Endothelial cell of umbilical vein (primary cell): ENCODE data around the gene TMEM43. TPM values are rescaled to one million over a fixed set of nuclear protein-coding genes. Genes with fewer than 3 reads are reported as not detected.

Experiments used
- BruUV-seq: library from RNA; stranded (reverse); fragments of 400-500 nt; replicated peaks from 2 replicates; lab custom pipeline; 2021; lab: Mats Ljungman, UMichigan
- CTCF ChIA-PET: fragments of 300-600, 350-600 bp; sonication (Branson Sonifier 250); formaldehyde crosslinking; loops from one replicate; lab custom pipeline; 2021; ENCODE audit warnings: antibody characterized with exemption, inconsistent platforms; lab: Charles Lee
- POLR2A ChIA-PET: fragments of 300-600, 350-600 bp; sonication (Branson Sonifier 250); formaldehyde crosslinking; loops from one replicate; lab custom pipeline; 2021; ENCODE audit warnings: antibody characterized with exemption, inconsistent platforms; lab: Charles Lee
- DNase-seq: peaks from one replicate; pipeline ENCODE4 v3.0.0-alpha.2; 2011; ENCODE audit warnings: low read depth, low spot score
- FAIRE-seq: peaks from 2 replicates; lab custom pipeline; 2011; peaks lifted over from hg19 to GRCh38; lab: Jason Lieb, UNC
- H2AFZ ChIP-seq: 2 replicates; pipeline ENCODE4 v1.6.0; 2012; ENCODE audit warnings: low read depth, low read length, control low read depth, inconsistent platforms
- H3K27ac ChIP-seq: 2 replicates; pipeline ENCODE4 v1.5.1; 2011; ENCODE audit warnings: low read depth, mild to moderate bottlenecking, control low read depth, low read length, moderate library complexity; ENCODE audit not compliant: insufficient read depth
- H3K27me3 ChIP-seq, 2 experiments: 2 replicates each; pipeline versions ENCODE4 v1.6.0 to v1.6.1; 2011; ENCODE audit warnings: low read length in 2 of 2, mixed read lengths in 1 of 2; ENCODE audit not compliant: control insufficient read depth in 2 of 2, insufficient read depth in 2 of 2
- H3K36me3 ChIP-seq, 2 experiments: 2 replicates in 1 of 2; 3 replicates in 1 of 2; pipeline ENCODE4 v1.5.1; 2011; ENCODE audit warnings: low read length in 2 of 2, mild to moderate bottlenecking in 1 of 2, moderate library complexity in 1 of 2; ENCODE audit not compliant: control insufficient read depth in 2 of 2, insufficient read depth in 2 of 2; ENCODE audit errors: extremely low read depth in 1 of 2
- H3K4me1 ChIP-seq: 3 replicates; pipeline ENCODE4 v1.5.1; 2011; ENCODE audit warnings: mild to moderate bottlenecking, low read length; ENCODE audit not compliant: control insufficient read depth, insufficient read depth; ENCODE audit errors: extremely low read depth
- H3K4me2 ChIP-seq: 2 replicates; pipeline ENCODE4 v1.6.1; 2011; ENCODE audit warnings: low read length, control low read depth, mixed read lengths; ENCODE audit not compliant: insufficient read depth
- H3K4me3 ChIP-seq, 3 experiments: fragments of 200-600 bp in 1 of 3; sonication (generic), shearing (Covaris generic) in 1 of 3; replicated peaks in 1 of 3; 2 replicates each; pipeline ENCODE4 v1.5.1; 2011 to 2016; ENCODE audit warnings: control low read depth in 3 of 3, low read length in 3 of 3, mild to moderate bottlenecking in 2 of 3, inconsistent platforms in 1 of 3, low read depth in 1 of 3, moderate library complexity in 1 of 3; ENCODE audit not compliant: insufficient read depth in 1 of 3
- H3K79me2 ChIP-seq: 2 replicates; pipeline ENCODE4 v1.6.0; 2012; ENCODE audit warnings: low read length, inconsistent platforms; ENCODE audit not compliant: control insufficient read depth, insufficient read depth
- H3K9ac ChIP-seq: replicated peaks from 2 replicates; pipeline ENCODE3; 2011; ENCODE audit warnings: low read length, control low read depth; ENCODE audit not compliant: insufficient read depth; ENCODE audit errors: extremely low read depth
- H3K9me1 ChIP-seq: replicated peaks from 3 replicates; pipeline ENCODE4 v1.6.0; 2011; ENCODE audit warnings: mild to moderate bottlenecking, low read length; ENCODE audit not compliant: control insufficient read depth, insufficient read depth; ENCODE audit errors: extremely low read depth
- H3K9me3 ChIP-seq: replicated peaks from 2 replicates; pipeline ENCODE4 v1.5.1; 2012; ENCODE audit warnings: low read length, inconsistent platforms; ENCODE audit not compliant: control insufficient read depth, insufficient read depth
- H4K20me1 ChIP-seq: replicated peaks from 2 replicates; pipeline ENCODE3; 2011; ENCODE audit warnings: mild to moderate bottlenecking, low read length; ENCODE audit not compliant: control insufficient read depth, insufficient read depth; ENCODE audit errors: extremely low read depth
- EZH2 ChIP-seq: IDR thresholded peaks from 2 replicates; pipeline ENCODE4 v1.6.1; 2012; ENCODE audit warnings: borderline replicate concordance, low read depth, mild to moderate bottlenecking, moderate library complexity, low read length, inconsistent platforms; ENCODE audit not compliant: severe bottlenecking
- FOS ChIP-seq: IDR thresholded peaks from 2 replicates; pipeline ENCODE4 v1.6.1; 2011; ENCODE audit warnings: mild to moderate bottlenecking, low read length, moderate library complexity, borderline replicate concordance; ENCODE audit not compliant: insufficient read depth
- JUN ChIP-seq: IDR thresholded peaks from 2 replicates; pipeline ENCODE4 v1.6.1; 2011; ENCODE audit warnings: borderline replicate concordance, low read depth; ENCODE audit not compliant: insufficient read length, insufficient read depth
- POLR2A ChIP-seq: IDR thresholded peaks from 2 replicates; pipeline ENCODE4 v1.6.1; 2012; ENCODE audit warnings: low read depth, mild to moderate bottlenecking, control low read depth, low read length
- dilution Hi-C: fragments of 300-500 bp; cut with MboI; formaldehyde crosslinking; loops from one replicate; pipeline ENCODE4 v1.15.0; 2019; ENCODE audit warnings: low sequenced_read_pairs; ENCODE audit not compliant: extremely low pct_ligation_motif_present
- intact Hi-C: fragments of 100-400 bp; cut with micrococcal nuclease; formaldehyde crosslinking; loops from one replicate; pipeline ENCODE4 v1.10.0; 2022
- polyA plus RNA-seq, 4 experiments: library from polyadenylated mRNA; depleted of rRNA in 3 of 4; stranded (reverse) in 3 of 4; unstranded in 1 of 4; fragments of >200 nt; gene quantifications; 2 replicates each; pipeline versions ENCODE4 v1.2.1 to v1.2.3, GENCODE V29; 2011 to 2012; ENCODE audit warnings: missing spikeins in 1 of 4
- total RNA-seq: library from RNA; stranded (reverse); gene quantifications from 2 replicates; pipeline ENCODE4 v1.2.3, GENCODE V29; 2021
- TF ChIP-seq, protein P1 (sequence below), 2 donors: IDR thresholded peaks; 1 replicate in 1 of 2; 2 replicates in 1 of 2; pipeline ENCODE4 v1.5.1; 2011; ENCODE audit warnings: low read length in 2 of 2, mild to moderate bottlenecking in 2 of 2, moderate library complexity in 2 of 2, control low read depth in 1 of 2, inconsistent platforms in 1 of 2, low read depth in 1 of 2; ENCODE audit not compliant: insufficient read depth in 1 of 2; ENCODE audit errors: extremely low read depth in 1 of 2

The TMEM43 gene
- total and polyA plus RNA-seq, 2 donors (not counting 3 experiments of a cell fraction or from before 2014, with no cell fraction given) = 80.6 to 119 TPM

GRCh38 chr3:14128724-14129123, 3.9 kb downstream of the TMEM43 start:
- Histone ChIP-seq H3K9ac (no peak overlapping the region), H3K27ac (no peak overlapping the region), H3K4me1 (peaks cover 16% of the 10 kb centered on the region), H3K4me2 (no peak overlapping the region), H3K9me1 (no peaks in the 10 kb centered on the region), H2AFZ (no peak overlapping the region), H3K4me3 (no peak overlapping the region), H3K36me3 (peaks cover 8 to 28% of the 10 kb centered on the region in 2 experiments), H3K27me3 (no peaks in the 10 kb centered on the region), H4K20me1 (no peaks in the 10 kb centered on the region), H3K9me3 (no peaks in the 10 kb centered on the region), H3K79me2 (peaks cover 41% of the 10 kb centered on the region)
- POLR2A ChIA-PET = no interaction called here
- dilution Hi-C loops = no loop called here
- no peak for FAIRE-seq
- DNase-seq = no peak
- CTCF ChIA-PET = no interaction called here
- no TSS peak for BruUV-seq
- intact Hi-C loops = no loop called here
- TF ChIP-seq POLR2A (no peak), JUN (no peak)

GRCh38 chr3:14129296-14129695, 4.4 kb downstream of the TMEM43 start:
- Histone ChIP-seq H3K9me1 (no peaks in the 10 kb centered on the region), H3K4me1 (peaks cover 13% of the 10 kb centered on the region), H3K27me3 (no peaks in the 10 kb centered on the region), H3K4me2 (no peak overlapping the region), H3K9me3 (no peaks in the 10 kb centered on the region), H3K4me3 (no peak overlapping the region), H2AFZ (no peak overlapping the region), H4K20me1 (no peaks in the 10 kb centered on the region), H3K36me3 (peaks cover 8 to 34% of the 10 kb centered on the region in 2 experiments), H3K79me2 (peaks cover 35% of the 10 kb centered on the region), H3K9ac (no peak overlapping the region), H3K27ac (no peak overlapping the region)
- dilution Hi-C loops = no loop called here
- BruUV-seq = no TSS peak
- DNase-seq (no peak), FAIRE-seq (no peak)
- no peak for TF ChIP-seq JUN
- no peak for TF ChIP-seq EZH2
- TF ChIP-seq, protein P1, sequence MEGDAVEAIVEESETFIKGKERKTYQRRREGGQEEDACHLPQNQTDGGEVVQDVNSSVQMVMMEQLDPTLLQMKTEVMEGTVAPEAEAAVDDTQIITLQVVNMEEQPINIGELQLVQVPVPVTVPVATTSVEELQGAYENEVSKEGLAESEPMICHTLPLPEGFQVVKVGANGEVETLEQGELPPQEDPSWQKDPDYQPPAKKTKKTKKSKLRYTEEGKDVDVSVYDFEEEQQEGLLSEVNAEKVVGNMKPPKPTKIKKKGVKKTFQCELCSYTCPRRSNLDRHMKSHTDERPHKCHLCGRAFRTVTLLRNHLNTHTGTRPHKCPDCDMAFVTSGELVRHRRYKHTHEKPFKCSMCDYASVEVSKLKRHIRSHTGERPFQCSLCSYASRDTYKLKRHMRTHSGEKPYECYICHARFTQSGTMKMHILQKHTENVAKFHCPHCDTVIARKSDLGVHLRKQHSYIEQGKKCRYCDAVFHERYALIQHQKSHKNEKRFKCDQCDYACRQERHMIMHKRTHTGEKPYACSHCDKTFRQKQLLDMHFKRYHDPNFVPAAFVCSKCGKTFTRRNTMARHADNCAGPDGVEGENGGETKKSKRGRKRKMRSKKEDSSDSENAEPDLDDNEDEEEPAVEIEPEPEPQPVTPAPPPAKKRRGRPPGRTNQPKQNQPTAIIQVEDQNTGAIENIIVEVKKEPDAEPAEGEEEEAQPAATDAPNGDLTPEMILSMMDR (IDR thresholded peaks at IDR 0.05; ENCODE audit: extremely low read depth in 1 of 2, insufficient read depth in 1 of 2, low read depth in 1 of 2, low read length in 2 of 2) = no peak
- TF ChIP-seq FOS = no peak
- ChIA-PET CTCF (no interaction called here), POLR2A (no interaction called here)
- intact Hi-C loops = no loop called here
